Adrenal gland (tissue), 5 donors: Measurements from ENCODE around the gene UBALD2.

Experiments
- CTCF ChIP-seq, 6 experiments: fragments of 450-650 bp in 4 of 6; fragments of 200-600 bp in 2 of 6; sonication (generic) in 1 of 6; IDR thresholded peaks; 1 replicate in 5 of 6; 2 replicates in 1 of 6; pipeline versions ENCODE4 v1.5.1 to v1.8.0; 2016 to 2021; ENCODE audit warnings: antibody characterized with exemption in 6 of 6, mild to moderate bottlenecking in 2 of 6, moderate library complexity in 1 of 6
- POLR2A ChIP-seq, 2 donors: fragments of 450-650 bp; IDR thresholded peaks; one replicate each; pipeline ENCODE4 v1.6.1; 2017; ENCODE audit warnings: antibody characterized with exemption in 2 of 2, mild to moderate bottlenecking in 2 of 2, moderate library complexity in 1 of 2
- donor health status: DM: no; HTN: no; CAD: no.

GRCh38 chr17:76241204-76241538 lies 24.0 kb upstream of the UBALD2 start:
- TF ChIP-seq CTCF (IDR thresholded peaks at IDR 0.05) (no peak), POLR2A (IDR thresholded peaks at IDR 0.05) (no peak)
